ENCODE results near the gene ADGRF4.

The ADGRF4 gene

DNA sequence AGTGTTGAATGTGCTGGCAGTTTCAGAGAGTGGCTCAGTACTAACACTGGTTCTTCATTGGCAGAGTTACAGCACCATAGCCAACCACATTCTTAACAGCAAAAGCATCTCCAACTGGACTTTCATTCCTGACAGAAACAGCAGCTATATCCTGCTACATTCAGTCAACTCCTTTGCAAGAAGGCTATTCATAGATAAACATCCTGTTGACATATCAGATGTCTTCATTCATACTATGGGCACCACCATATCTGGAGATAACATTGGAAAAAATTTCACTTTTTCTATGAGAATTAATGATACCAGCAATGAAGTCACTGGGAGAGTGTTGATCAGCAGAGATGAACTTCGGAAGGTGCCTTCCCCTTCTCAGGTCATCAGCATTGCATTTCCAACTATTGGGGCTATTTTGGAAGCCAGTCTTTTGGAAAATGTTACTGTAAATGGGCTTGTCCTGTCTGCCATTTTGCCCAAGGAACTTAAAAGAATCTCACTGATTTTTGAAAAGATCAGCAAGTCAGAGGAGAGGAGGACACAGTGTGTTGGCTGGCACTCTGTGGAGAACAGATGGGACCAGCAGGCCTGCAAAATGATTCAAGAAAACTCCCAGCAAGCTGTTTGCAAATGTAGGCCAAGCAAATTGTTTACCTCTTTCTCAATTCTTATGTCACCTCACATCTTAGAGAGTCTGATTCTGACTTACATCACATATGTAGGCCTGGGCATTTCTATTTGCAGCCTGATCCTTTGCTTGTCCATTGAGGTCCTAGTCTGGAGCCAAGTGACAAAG is 17.0 kb upstream of the ADGRF4 start:
- no peak for DNase-seq

DNA sequence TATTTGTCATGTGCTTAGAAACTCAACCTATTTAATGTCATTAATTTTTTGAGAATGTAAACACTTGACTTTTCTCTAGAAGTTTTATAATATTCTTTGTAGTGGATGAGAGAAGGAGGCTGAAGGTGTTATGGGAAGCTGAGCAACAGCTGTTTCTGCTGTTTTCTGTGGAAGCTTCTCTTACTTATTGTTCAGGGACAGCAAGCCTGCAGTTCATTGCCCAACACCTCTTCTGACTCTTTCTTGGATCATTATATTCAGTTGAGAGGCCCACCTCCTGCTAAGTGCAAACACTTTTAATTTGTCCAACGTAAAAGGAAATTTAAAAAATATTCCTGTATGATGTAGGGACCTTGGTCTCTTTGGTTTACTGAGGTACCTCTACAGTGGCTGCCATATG is 12.0 kb upstream of the ADGRF4 start:
- no peak for DNase-seq

DNA sequence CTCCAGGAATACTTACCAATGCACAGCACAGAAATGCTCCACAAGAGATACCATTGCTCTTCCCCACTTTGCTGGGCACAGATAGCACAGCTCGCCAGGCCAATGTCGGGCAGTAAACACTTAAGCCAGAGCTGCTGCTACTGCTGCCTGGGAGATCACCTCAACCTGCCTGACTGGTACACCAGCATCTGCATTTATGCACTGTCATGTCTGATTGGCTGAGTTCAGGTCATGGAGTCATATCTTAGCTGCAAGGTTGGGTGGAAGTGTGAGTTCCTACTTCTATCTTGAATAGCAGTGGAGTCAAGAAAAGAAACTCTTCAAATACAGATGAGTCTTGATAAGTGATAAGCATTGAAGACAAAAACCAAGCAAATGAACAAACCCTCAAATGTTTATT is 10.9 kb upstream of the ADGRF4 start:
- DNase-seq, result no peak

DNA sequence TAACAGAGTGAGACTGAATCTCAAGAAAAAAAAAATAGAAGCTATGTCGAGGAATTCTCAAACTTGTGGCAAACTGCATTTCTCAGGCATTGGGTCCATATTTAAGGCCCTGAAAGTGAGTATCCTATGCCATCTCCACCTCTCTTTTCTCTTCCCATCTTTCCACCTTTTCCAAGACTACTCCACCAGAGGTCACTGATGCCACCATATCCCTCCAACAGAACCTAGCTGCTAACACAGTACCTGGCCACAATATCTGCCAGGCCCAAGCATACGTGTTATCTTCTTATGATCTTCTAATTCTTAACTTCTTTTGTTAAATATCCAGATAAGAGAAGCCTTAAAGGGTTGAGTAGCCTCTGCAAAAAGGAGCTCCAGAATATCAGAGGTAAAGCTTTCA is 8.2 kb upstream of the ADGRF4 start:
- DNase-seq, result no peak

DNA sequence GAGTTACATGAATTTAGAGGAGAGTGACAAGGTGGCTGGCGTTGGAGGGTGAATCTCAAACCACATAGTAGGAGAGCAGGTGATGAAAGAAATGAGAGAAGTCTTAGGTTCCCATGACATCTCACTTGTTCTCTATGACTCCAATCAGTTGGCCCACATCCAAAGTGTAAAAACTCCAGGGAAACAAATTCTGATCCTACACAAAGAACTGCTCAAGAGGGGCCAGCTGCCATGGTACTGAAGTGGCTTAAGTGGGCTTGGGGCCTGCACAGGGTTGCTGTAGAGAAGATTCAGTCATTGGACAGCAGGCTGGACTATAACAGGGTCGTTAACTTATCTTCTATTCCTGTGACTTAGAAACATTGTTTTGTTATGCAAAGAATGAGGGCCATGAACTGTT is 7.6 kb upstream of the ADGRF4 start:
- no peak for DNase-seq

DNA sequence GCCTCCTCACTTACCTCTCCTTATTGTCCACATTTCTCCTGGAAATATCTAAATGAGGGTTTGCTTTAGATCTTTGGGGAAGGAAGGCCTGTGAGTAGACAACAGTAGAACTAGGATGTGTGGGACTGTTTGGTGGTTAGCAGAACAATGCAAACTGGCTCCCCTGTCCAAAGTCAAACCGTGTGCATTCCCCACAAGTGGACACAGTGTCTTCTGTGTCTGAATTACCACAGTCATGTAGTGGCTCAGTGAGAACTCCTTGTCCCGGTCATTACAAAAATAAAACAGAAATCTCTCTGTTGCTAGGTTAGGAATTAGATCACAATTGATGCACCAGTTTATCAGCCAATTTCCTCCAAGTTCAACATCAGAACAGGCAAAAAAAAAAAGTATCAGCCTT is 455 bp upstream of the ADGRF4 start:
- DNase-seq, result no peak

DNA sequence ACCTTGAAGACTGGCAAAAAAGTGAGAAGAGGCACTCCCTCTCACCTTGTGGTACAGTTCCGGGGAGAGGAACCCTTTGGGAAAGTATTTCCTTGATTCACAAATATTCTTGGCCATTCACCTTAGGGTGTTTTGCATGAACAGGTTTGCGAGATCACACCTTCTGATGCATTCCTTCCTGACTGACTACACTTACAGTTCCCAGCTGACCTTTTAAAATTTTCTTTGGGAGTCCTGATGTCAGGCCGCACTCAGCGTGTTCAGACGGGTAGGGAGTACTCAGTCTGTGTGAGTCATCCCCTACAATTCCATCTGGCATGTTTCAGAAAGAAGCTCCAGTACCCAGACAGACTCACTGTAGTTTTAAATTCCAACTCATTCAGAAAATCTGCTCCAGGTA is 1.7 kb downstream of the ADGRF4 start:
- DNase-seq, result no peak

DNA sequence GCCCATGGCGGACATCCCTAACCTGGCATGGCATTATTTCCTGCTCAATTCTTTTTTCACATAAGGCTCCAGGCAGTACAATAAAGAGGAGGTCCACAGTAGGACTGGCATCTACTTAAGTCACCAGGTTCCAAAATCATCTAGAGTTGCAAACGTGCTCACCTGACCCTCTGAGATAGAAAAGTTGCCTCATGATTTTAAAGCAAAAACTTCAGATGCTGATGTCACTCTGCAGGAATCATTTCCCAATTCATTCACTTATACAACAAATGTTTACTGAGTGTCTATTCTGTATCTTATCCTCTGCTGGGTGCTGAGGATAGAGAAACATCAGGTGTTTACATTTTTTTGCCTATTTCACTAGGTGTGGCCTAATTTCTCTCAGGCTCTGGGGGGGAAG is 2.2 kb downstream of the ADGRF4 start:
- DNase-seq, result no peak

DNA sequence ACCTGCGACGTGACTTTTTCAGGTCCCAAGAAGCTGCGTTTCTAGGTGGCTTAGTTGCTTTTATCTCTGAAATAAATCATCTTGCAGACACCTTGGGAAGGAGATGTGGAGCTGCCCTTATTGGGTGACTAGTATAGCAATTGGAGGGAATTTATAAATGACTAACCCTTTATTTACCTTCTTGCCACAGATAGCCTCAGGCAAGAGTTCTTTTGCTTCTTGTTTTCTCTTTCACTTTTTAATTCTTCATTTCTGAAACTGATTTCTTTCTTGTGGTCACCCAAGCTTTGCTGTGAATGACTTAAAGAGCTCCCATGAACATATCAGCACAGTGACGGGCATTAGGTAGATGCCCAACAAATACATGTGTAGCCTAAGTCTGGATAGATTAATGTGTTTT is 3.0 kb downstream of the ADGRF4 start:
- no peak for DNase-seq

DNA sequence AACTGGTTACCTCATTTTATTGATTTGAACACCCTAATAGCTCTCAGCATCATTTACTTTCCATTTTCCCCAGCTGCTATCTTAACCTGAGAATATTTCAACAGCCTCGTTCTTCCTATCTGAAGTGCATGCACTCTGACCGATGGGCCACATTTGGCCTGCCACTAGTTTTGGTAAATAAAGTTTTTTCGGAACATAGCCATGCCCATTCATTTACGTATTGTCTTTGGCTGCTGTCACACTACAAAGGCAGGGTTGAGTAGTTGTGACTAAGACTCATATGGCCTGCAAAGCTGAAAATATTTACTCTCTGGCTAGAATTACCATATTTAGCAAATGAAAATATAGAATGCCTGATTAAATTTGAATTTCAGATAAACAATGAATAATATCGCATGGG is 10.8 kb downstream of the ADGRF4 start:
- DNase-seq, result no peak

DNA sequence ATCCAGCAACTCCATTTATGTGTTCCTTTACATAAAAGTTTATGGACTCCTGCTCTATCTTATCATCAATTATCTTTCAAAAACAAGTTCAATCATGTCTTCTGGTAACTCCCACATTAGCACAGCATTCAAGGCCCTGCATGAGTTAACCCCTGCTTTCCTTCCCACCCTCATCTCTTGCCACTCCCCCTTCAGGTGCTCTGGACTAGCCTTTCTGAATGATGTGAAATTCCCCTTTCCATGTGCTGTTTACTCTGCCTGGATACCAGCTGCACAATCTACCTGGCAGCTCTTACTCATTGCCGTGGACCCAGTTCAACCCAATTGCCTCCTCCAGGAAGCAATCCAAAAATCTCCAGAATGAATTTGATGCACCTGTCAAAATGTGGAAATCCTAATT is 11.9 kb downstream of the ADGRF4 start:
- no peak for DNase-seq

DNA sequence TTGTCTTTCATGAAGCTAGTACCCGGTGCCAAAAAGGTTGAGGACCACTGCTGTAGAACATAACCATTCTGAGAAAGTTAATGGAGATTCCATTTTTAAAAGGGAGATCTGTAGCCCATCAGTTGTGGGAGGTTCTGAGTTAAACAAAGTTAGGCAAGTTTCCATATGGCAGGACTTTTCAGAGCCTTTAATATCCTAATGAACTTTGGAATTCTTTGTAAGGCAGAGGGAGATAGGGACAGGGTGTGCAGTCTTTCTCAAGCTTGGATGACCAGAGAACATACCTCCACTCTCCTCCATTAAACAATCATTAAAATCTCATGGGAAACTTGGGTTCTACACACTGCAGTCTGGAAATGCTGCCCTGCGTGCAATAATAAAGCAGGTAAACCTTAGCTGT is 14.8 kb downstream of the ADGRF4 start:
- DNase-seq, result no peak

DNA sequence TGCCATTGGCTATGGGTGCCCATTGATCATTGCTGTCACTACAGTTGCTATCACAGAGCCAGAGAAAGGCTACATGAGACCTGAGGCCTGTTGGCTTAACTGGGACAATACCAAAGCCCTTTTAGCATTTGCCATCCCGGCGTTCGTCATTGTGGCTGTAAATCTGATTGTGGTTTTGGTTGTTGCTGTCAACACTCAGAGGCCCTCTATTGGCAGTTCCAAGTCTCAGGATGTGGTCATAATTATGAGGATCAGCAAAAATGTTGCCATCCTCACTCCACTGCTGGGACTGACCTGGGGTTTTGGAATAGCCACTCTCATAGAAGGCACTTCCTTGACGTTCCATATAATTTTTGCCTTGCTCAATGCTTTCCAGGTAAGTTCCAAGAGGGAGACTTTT is 16.4 kb downstream of the ADGRF4 start:
- DNase-seq, result no peak

DNA sequence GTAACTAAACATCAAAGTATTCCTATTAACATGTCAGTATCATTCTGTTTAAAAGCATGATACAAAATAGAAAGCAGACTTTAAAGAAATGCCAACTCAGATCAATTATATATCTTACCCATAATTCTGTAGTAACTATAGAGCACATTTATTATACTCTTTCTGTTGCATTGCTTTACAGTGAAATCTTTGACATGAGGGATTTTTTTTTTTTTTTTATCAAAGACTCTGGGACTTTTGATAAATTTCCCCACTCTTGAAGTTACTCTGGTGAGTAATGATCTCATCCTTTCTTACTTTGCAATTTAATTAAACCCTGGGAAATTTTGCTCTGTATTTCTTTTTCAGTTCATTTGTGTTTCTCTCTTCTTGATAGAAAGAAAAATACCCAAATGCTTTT is 17.4 kb downstream of the ADGRF4 start:
- DNase-seq, result no peak

DNA sequence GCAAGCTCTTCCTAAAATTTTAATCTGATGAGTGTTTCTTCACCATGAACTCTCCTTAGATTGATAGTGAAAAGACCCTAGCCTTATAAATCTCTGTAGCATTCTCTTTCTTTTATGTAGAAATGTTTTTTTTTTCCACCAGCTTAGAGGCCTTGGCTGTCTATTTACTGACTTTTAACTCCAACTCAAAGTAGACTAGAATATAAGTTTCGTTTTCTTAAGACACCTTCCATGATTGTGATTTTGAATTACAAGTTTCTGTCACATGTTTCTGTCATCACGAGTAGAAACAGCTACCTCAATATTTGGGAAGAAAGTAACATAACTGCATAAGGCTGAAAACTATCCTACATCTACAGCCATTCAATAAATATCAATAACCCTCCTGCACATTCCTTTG is 17.8 kb downstream of the ADGRF4 start:
- DNase-seq, result no peak

DNA sequence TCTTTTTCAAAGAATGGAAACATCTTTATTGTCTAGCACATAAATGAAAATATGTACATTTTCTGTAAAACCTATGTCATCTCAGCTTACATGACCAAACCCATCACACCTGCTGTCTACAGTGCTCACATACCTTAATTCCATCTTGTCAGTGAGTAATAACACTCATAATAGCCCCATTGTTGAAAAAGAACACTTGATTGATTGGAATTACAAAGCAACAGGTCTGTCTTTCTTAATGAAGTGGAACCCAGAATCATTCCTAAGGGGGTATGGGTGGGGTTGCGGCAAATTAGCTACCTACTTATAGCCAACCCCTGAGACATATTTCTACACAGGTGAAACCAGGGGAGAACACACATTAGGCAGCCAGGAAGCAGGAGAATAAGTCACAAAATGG is 20.2 kb downstream of the ADGRF4 start:
- no peak for DNase-seq

DNA sequence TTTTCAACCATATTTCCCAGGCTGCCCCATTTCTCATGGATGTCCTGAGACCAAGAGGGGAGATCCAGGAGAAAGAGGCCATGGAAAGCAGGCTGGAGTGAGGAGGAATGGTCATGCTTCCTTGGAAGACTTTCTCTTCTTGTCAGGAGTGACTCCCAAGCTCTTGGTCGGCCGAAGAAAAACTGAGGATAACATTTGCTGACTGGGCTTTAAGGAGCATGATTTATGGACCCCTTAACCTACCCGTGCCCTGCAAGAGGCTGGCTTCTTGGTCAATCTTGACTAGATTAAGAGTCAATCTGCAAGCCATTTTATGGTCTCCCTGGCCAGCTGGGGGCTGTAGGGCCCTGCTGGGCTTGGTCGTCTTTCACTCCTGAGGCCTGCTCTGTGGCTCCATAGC is 22.8 kb downstream of the ADGRF4 start:
- DNase-seq, result no peak

DNA sequence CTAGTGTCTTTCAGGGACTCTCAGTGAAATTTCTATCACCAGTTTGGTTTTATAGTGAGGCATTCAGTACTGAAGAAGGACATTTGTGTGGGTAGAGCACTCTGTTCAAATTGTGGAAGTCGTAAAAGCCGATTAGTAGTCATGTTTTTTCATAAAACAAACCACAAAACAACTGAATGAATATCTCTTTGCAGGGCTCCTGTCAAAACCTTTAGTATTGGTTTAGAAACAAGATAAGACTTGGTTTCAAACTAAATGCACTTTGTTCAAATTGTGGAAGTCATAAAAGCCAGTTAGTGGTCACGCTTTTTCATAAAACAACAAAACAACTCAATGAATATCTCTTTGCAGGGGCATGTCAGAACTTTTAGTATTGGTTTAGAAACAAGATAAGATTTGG is 23.8 kb downstream of the ADGRF4 start:
- no peak for DNase-seq

DNA sequence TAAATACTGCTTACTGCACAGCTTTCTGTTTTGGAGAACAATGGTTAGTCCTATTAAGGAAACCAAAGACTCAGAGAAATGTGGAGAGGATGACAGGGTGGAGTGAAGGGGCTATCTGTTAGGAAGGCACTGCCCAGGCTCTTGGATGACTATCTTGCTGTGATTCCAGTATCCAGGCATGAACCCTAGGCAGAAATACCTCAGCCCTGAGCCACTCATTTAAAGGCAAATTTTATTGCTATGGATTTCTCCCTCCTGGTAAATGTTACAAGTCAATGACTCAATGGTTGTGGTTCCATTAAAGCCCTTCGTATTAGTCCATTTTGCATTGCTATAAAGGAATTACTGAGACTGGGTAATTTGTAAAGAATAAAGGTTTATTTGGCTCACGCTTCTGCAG is 25.9 kb downstream of the ADGRF4 start:
- DNase-seq, result no peak

DNA sequence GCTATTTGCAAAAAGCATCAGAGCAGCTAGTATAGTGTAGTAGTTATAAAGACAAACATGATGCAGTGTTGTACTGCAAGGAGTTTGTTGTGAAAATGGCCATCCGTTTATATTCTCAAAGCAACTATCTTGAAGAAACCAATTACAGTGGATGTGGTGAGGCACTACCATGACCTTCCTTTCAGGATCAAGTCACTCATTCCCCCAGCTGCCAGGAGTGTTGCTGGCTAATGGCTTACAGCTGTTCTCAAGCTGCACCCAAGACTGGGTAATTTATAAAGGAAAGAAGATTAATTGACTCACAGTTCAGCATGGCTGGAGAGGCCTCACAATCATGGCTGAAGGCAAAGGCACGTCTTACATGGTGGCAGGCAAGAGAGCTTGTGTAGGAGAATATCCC is 29.0 kb downstream of the ADGRF4 start:
- no peak for DNase-seq

DNA sequence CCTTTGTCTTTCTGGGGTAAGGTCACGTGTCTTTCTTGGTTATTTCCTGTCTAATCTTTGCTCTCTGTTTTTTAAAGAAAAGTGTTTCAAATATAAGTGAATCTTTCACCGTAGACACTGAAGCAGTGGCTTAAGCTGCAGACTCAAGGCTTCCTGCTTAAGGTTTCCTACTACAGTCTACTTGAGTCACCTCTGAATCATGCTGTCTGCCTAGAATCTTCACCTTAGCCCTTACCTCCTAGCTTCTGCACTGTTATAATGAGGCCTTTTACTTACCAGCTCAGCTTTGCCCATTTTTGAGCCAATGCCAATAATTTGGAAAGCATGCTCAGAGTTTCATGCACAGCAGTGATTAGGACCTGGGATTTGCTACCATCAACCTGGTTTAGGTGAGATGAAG is 30.6 kb downstream of the ADGRF4 start:
- DNase-seq, result no peak

DNA sequence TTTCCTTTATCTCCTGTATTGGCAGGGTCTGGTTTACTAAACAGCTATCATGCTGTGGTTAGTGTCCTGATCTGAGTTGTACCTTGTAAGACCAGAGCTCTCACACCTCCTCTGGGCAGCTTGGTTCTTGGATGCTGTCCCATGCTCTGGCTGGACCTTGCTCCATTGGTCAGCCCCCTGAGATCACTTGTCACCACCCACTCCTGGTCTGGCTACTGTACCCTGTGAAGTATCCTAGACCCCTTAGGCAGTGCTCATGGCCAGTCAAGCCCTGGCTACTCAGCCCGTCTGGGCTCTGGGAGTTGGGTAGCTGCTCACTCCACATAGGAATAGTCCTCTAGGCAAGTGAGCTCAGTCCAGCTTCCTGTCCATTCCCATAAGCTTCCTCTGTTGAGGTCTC is 31.1 kb downstream of the ADGRF4 start:
- DNase-seq, result no peak

DNA sequence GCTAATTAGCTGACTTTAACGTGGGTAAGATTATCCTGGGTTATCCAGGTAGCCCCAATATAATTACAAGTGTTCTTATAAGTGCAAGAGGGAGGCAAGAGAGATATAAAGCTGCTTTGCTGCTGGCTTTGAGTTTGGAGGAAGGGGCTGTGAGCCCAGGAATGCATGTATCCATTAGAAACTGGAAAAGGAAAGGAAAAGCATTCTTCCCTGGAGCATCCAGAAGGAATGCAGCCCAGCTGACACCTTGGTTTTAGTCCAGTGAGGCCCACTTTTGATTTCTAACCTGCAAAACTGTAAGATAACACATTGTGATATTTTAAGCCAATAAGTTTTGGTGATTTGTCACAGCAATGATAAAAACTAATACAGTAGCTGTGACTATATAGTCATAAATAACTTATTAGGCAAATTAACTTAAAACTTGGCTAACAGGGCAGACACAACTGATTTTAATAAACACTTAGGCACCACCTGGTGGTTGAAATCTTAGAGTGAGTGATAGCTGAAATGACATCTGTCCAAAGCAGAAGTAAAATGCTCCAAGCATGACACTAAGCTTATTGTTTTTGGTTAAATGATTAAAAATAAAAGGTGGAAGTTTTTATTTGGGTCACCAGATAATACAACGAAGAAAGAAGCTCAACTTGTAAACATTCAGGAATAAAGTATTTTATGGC is 35.6 kb downstream of the ADGRF4 start:
- DNase-seq, result peak in 1 of 2 donors; percentile 8

DNA sequence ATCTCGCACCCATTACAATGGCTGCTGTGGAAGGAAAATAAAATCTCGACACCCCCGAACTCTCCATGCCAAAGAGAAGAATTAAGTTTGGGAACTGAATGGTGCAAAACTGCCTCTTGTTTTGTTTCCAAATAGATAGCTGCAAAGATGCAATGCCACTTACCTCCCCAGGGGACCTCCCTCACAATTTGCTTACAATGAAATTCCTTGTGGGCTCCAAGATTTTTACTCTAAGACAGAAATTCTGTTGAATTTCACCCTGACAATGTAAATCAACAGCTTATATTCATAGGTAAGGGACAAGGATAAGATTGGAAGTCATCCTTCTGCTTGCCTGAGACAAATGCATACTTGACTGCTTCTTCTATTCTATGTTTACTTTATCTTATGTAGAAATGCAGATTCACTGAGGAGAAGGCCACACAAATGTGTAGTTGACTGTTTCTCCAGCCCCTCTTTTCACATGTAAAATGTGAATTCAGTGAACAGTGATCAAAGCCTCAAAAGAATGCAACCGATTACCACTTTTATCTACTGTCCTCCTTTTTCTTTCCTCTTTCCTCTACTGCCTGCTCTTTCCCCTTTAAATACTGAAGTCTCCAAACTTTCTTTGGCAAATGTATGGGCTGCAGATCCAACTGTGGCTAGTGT is 36.6 kb downstream of the ADGRF4 start:
- DNase-seq, result no peak
